ENCODE data around the gene FGFR3. TPM values are rescaled to one million over a fixed set of nuclear protein-coding genes. Genes with fewer than 3 reads are reported as not detected.
A peak's percentile ranks its signal among the peaks of the same experiment; 100 is the strongest.

FGFR3 gene
- total RNA-seq, 2 experiments from 2014 or later: not detected

- DNase-seq (ENCODE audit: low spot score): no peak
- Histone ChIP-seq H3K4me3 (ENCODE audit: low read depth, low read length, poor library complexity, severe bottlenecking) (no peak overlapping the region), H4K20me1 (ENCODE audit: insufficient read depth, low read length) (no peaks in the 10 kb centered on the region), H3K9me3 (ENCODE audit: low read length) (no peaks in the 10 kb centered on the region), H3K79me2 (ENCODE audit: insufficient read depth, low read depth, low read length) (no peaks in the 10 kb centered on the region), H3K36me3 (ENCODE audit: insufficient read depth, low read length) (peaks cover 12% of the 10 kb centered on the region; the same call in 1 of the 2 replicates), H2AFZ (ENCODE audit: low read length) (no peak overlapping the region), H3K27ac (ENCODE audit: low read depth, low read length, poor library complexity, severe bottlenecking) (no peak overlapping the region), H3K4me1 (ENCODE audit: insufficient read depth, low read length, poor library complexity, severe bottlenecking) (peaks cover 5% of the 10 kb centered on the region), H3K9me2 (ENCODE audit: insufficient read depth, low read length) (no peaks in the 10 kb centered on the region), H3K4me2 (ENCODE audit: low read length) (no peak overlapping the region)
- CTCF ChIA-PET (ENCODE audit: unreplicated experiment): interaction anchor here (0.6 kb wide), 1 partner anchor 73 kb away, joined by 3 read pairs; no protein-coding TSS in a partner anchor
- POLR2A ChIA-PET: no interaction called here
- intact Hi-C loops (cut with micrococcal nuclease; ENCODE audit: unreplicated experiment): no loop called here
- BruUV-seq (replicated peaks): no TSS peak
- TF ChIP-seq CTCF (conservative IDR thresholded peaks at IDR 0.05; ENCODE audit: low read length) (no peak), EZH2phosphoT487 (IDR thresholded peaks at IDR 0.05; ENCODE audit: borderline replicate concordance, low read depth, low read length) (no peak)
Observed at GRCh38 chr4:1808851-1809753, 16.0 kb downstream of the FGFR3 start.

- Histone ChIP-seq H3K36me3 (ENCODE audit: insufficient read depth, low read length) (peaks cover 20% of the 10 kb centered on the region; the same call in 1 of the 2 replicates), H3K4me1 (ENCODE audit: insufficient read depth, low read length, poor library complexity, severe bottlenecking) (peaks cover 5% of the 10 kb centered on the region), H3K4me2 (ENCODE audit: low read length) (no peak overlapping the region), H3K4me3 (ENCODE audit: low read depth, low read length, poor library complexity, severe bottlenecking) (no peak overlapping the region), H3K79me2 (ENCODE audit: insufficient read depth, low read depth, low read length) (no peaks in the 10 kb centered on the region), H3K27ac (ENCODE audit: low read depth, low read length, poor library complexity, severe bottlenecking) (no peak overlapping the region), H2AFZ (ENCODE audit: low read length) (no peak overlapping the region), H3K9me3 (ENCODE audit: low read length) (no peaks in the 10 kb centered on the region), H4K20me1 (ENCODE audit: insufficient read depth, low read length) (no peaks in the 10 kb centered on the region), H3K9me2 (ENCODE audit: insufficient read depth, low read length) (no peaks in the 10 kb centered on the region)
- ChIA-PET CTCF (ENCODE audit: unreplicated experiment) (interaction anchor here (0.6 kb wide), 2 partner anchors 42 to 73 kb away, joined by 3 to 4 read pairs; no protein-coding TSS in a partner anchor), POLR2A (interaction anchor here (0.5 kb wide), 1 partner anchor 103 kb away, joined by 5 read pairs; no protein-coding TSS in a partner anchor)
- DNase-seq (ENCODE audit: low spot score): peak; percentile 72
- no TSS peak for BruUV-seq (replicated peaks)
- TF ChIP-seq CTCF (conservative IDR thresholded peaks at IDR 0.05; ENCODE audit: low read length) (peak; percentile 89), EZH2phosphoT487 (IDR thresholded peaks at IDR 0.05; ENCODE audit: borderline replicate concordance, low read depth, low read length) (no peak)
- intact Hi-C loops (cut with micrococcal nuclease; ENCODE audit: unreplicated experiment): loop anchor here (1.0 to 5.0 kb wide), 2 partner anchors 48 to 62 kb away; no protein-coding TSS in a partner anchor
Observed at GRCh38 chr4:1809754-1810502, 16.8 kb downstream of the FGFR3 start.

Data from OCI-LY7 (cell line).